GM12878 (cell line): ENCODE measurements around the gene ABCA3. TPM values are rescaled to one million over a fixed set of nuclear protein-coding genes. Genes with fewer than 3 reads are reported as not detected.

ENCODE experiments used
- ATAC-seq: fragments of 200-7000 bp; cut with Tn5 transposase; 3 replicates; pipeline ENCODE4 v1.9.1; 2020; ENCODE audit warnings: mild to moderate bottlenecking, moderate library complexity
- BruUV-seq: library from RNA; stranded (reverse); fragments of 400-500 nt; replicated peaks from 2 replicates; lab custom pipeline; 2021; lab: Mats Ljungman, UMichigan
- CTCF ChIA-PET: fragments of 300-600 bp; sonication (Branson Sonifier 250); formaldehyde crosslinking; extraction: SDS; loops from one replicate; lab custom pipeline; 2021; ENCODE audit warnings: inconsistent platforms; lab: Yijun Ruan, JAX
- POLR2A ChIA-PET: fragments of 350-600 bp; formaldehyde crosslinking; extraction: SDS; loops from one replicate; lab custom pipeline; 2021; ENCODE audit warnings: inconsistent platforms; lab: Charles Lee
- RAD21 ChIA-PET: fragments of 300-600 bp; sonication (Branson Sonifier 250); formaldehyde crosslinking; loops from one replicate; lab custom pipeline; 2023; ENCODE audit warnings: antibody characterized with exemption; ENCODE audit not compliant: unreplicated experiment; lab: Charles Lee
- SMC1A ChIA-PET: fragments of 300-600 bp; sonication (Branson Sonifier 250); formaldehyde crosslinking; loops from one replicate; lab custom pipeline; 2023; ENCODE audit not compliant: unreplicated experiment, uncharacterized antibody; lab: Charles Lee
- DNase-seq: peaks from one replicate; pipeline ENCODE4 v3.0.0-alpha.2; 2011; ENCODE audit warnings: low read depth, low spot score
- FAIRE-seq: peaks from 3 replicates; lab custom pipeline; 2011; peaks lifted over from hg19 to GRCh38; lab: Jason Lieb, UNC
- H2AFZ ChIP-seq: 2 replicates; pipeline ENCODE4 v1.6.0; 2011; ENCODE audit warnings: low read depth, low read length, control low read depth; ENCODE audit not compliant: control insufficient read depth
- H3K27ac ChIP-seq: 2 replicates; pipeline ENCODE4 v1.5.1; 2011; ENCODE audit warnings: control low read depth; ENCODE audit not compliant: control insufficient read depth, insufficient read depth
- H3K27me3 ChIP-seq, 2 experiments: replicated peaks in 1 of 2; 2 replicates each; pipeline versions ENCODE4 v1.6.0 to v1.6.1; 2011; ENCODE audit warnings: low read length in 1 of 2; ENCODE audit not compliant: control insufficient read depth in 2 of 2, insufficient read depth in 2 of 2
- H3K36me3 ChIP-seq, 2 experiments: 2 replicates each; pipeline ENCODE4 v1.5.1; 2011; ENCODE audit warnings: low read length in 1 of 2; ENCODE audit not compliant: control insufficient read depth in 2 of 2, insufficient read depth in 2 of 2
- H3K4me1 ChIP-seq: 2 replicates; pipeline ENCODE4 v1.6.1; 2011; ENCODE audit warnings: mild to moderate bottlenecking, low read length, moderate library complexity, mixed read lengths; ENCODE audit not compliant: control insufficient read depth, insufficient read depth
- H3K4me2 ChIP-seq: 2 replicates; pipeline ENCODE4 v1.6.0; 2011; ENCODE audit warnings: control low read depth; ENCODE audit not compliant: control insufficient read depth, insufficient read depth
- H3K4me3 ChIP-seq: fragments of 200-600 bp; sonication (generic); 2 replicates; pipeline ENCODE4 v1.5.1; 2016
- H3K79me2 ChIP-seq: 2 replicates; pipeline ENCODE4 v1.6.0; 2011; ENCODE audit warnings: low read length; ENCODE audit not compliant: control insufficient read depth, insufficient read depth
- H3K9ac ChIP-seq: 2 replicates; pipeline ENCODE4 v1.8.0; 2011; ENCODE audit warnings: low read length, control low read depth, mixed read lengths; ENCODE audit not compliant: control insufficient read depth, insufficient read depth
- H3K9me3 ChIP-seq: replicated peaks from 3 replicates; pipeline ENCODE4 v1.5.1; 2011; ENCODE audit warnings: mild to moderate bottlenecking, low read length; ENCODE audit not compliant: control insufficient read depth, insufficient read depth
- H4K20me1 ChIP-seq: 2 replicates; pipeline ENCODE4 v1.6.0; 2011; ENCODE audit not compliant: control insufficient read depth, insufficient read depth
- BHLHE40 ChIP-seq, 2 experiments: fragments of 450-650 bp in 1 of 2; IDR thresholded peaks; 2 replicates each; pipeline ENCODE4 v1.6.1; 2011 to 2017; ENCODE audit warnings: low read depth in 2 of 2, borderline replicate concordance in 1 of 2, improper control_type of control experiment in 1 of 2, low read length in 1 of 2, mild to moderate bottlenecking in 1 of 2
- EGR1 ChIP-seq, 2 experiments: IDR thresholded peaks; 1 replicate in 1 of 2; 2 replicates in 1 of 2; pipeline ENCODE4 v1.6.1; 2011 to 2012; ENCODE audit warnings: low read depth in 2 of 2, low read length in 2 of 2, borderline replicate concordance in 1 of 2, mild to moderate bottlenecking in 1 of 2, moderate library complexity in 1 of 2
- JUNB ChIP-seq: IDR thresholded peaks from 2 replicates; pipeline ENCODE4 v1.6.1; 2016; ENCODE audit warnings: antibody characterized with exemption, mild to moderate bottlenecking
- MEF2A ChIP-seq: IDR thresholded peaks from 2 replicates; pipeline ENCODE4 v1.6.1; 2011; ENCODE audit warnings: low read depth, mild to moderate bottlenecking, low read length, moderate library complexity; ENCODE audit not compliant: insufficient read depth
- PAX5 ChIP-seq: IDR thresholded peaks from 2 replicates; pipeline ENCODE4 v1.6.1; 2011; ENCODE audit warnings: low read depth, low read length, borderline replicate concordance
- RUNX3 ChIP-seq: IDR thresholded peaks from 2 replicates; pipeline ENCODE4 v1.6.1; 2012; ENCODE audit warnings: low read length, inconsistent platforms
- SRF ChIP-seq, 2 experiments: IDR thresholded peaks; 2 replicates each; pipeline ENCODE4 v1.6.1; 2011; ENCODE audit warnings: low read depth in 2 of 2, low read length in 2 of 2, mild to moderate bottlenecking in 1 of 2, moderate library complexity in 1 of 2
- TCF7 ChIP-seq: IDR thresholded peaks from 2 replicates; pipeline ENCODE4 v1.6.1; 2014; ENCODE audit warnings: antibody characterized with exemption, borderline replicate concordance
- YBX1 ChIP-seq: fragments of 450-650 bp; IDR thresholded peaks from 2 replicates; pipeline ENCODE4 v1.6.1; 2016; ENCODE audit warnings: antibody characterized with exemption
- WGBS: methylation state at CpG from one replicate; pipeline ENCODE4 v1.1.6; 2016; ENCODE audit warnings: low lambda C conversion rate; ENCODE audit not compliant: insufficient replicate concordance, insufficient coverage; ENCODE audit errors: missing lambda C conversion rate; 5-methylcytosine and 5-hydroxymethylcytosine counted together
- in situ Hi-C: fragments of 300-500 bp; cut with MboI; formaldehyde crosslinking; loops from 9 replicates; pipeline ENCODE4 v1.14.3; 2018; ENCODE audit warnings: mixed read lengths
- intact Hi-C: fragments of 100-400 bp; cut with micrococcal nuclease; formaldehyde crosslinking; loops from one replicate; pipeline ENCODE4 v1.14.2; 2022; ENCODE audit not compliant: unreplicated experiment
- polyA plus RNA-seq, 11 experiments: library from polyadenylated mRNA; depleted of rRNA in 4 of 11; unstranded in 6 of 11; stranded (reverse) in 5 of 11; fragments of >200 nt; fragmentation: Nextera tagmentation in 4 of 11; fragmentation: Illumina TruSeq in 1 of 11; extraction: Ambion mirVana in 4 of 11; extraction: Trizol in 1 of 11; gene quantifications; 1 replicate in 1 of 11; 2 replicates in 10 of 11; pipeline versions ENCODE4 v1.2.1 to v1.2.3, GENCODE V29; 2011 to 2016; ENCODE audit warnings: inconsistent platforms in 2 of 11, missing spikeins in 2 of 11, low read depth in 1 of 11
- total RNA-seq, 4 experiments: library from RNA; depleted of rRNA in 3 of 4; stranded (reverse); fragments of >200 nt in 3 of 4; fragmentation: Illumina TruSeq in 1 of 4; extraction: Trizol in 1 of 4; gene quantifications; 2 replicates each; pipeline versions ENCODE4 v1.2.1 to v1.2.3, GENCODE V29; 2013 to 2021
- TF ChIP-seq, protein P1 (sequence below): IDR thresholded peaks from 2 replicates; pipeline ENCODE4 v1.6.1; 2011; ENCODE audit warnings: borderline replicate concordance, low read depth, mild to moderate bottlenecking, moderate library complexity, low read length; ENCODE audit not compliant: insufficient read depth, poor library complexity, severe bottlenecking
- TF ChIP-seq, protein P2 (sequence below): fragments of 150-350 bp; IDR thresholded peaks from 2 replicates; pipeline ENCODE4 v1.6.1; 2016; ENCODE audit warnings: low read depth, low read length
- TF ChIP-seq, protein P3 (sequence below): IDR thresholded peaks from 2 replicates; pipeline ENCODE4 v1.6.1; 2012; ENCODE audit warnings: low read length, inconsistent platforms

Gene ABCA3
- total and polyA plus RNA-seq, 10 of the 15 experiments (the other 5 are each of a cell fraction or from before 2014, with no cell fraction given) = 0.71 to 17.6 (median 6.7) TPM

DNA sequence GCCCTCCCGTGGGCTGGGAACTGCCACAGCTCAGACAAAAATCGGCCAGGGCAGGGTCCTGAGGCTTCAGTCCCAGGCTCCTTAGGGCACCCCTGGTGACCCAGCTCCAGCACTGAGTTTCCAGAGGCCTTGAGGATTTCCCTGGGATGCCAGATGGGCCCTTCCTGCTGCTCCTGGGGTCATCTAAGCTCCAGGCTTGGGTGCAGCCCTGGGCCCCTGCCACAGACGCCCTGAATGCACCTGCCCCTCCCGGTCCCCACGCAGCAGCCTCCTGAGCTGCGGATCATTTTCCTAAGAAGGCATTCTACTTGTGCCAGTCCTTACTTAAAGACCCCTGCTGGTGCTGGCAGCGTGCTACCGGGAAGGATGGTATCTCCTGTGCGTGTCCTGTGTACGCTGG lies 66.6 kb downstream of the ABCA3 start:
- Histone ChIP-seq H3K36me3 (no peaks in the 10 kb centered on the region), H3K79me2 (peaks cover 3% of the 10 kb centered on the region), H3K4me2 (no peak overlapping the region), H3K27me3 (no peaks in the 10 kb centered on the region), H3K27ac (no peak overlapping the region), H3K4me1 (peaks cover 11% of the 10 kb centered on the region), H2AFZ (no peak overlapping the region), H3K4me3 (no peak overlapping the region), H4K20me1 (0 out of 2 replicates have a peak, but pooled peaks cover 3% of the 10 kb centered on the region), H3K9me3 (no peaks in the 10 kb centered on the region), H3K9ac (no peak overlapping the region)
- in situ Hi-C loops = no loop called here
- ChIA-PET SMC1A (interaction anchor here (1.0 kb wide), 1 partner anchor 10 kb away, joined by 3 read pairs; no protein-coding TSS in a partner anchor), CTCF (no interaction called here), POLR2A (no interaction called here), RAD21 (no interaction called here)
- intact Hi-C loops = no loop called here
- ATAC-seq (no peak), FAIRE-seq (no peak), DNase-seq (no peak)
- no peak for TF ChIP-seq YBX1
- TF ChIP-seq RUNX3 = no peak
- no peak for TF ChIP-seq MEF2A
- no peak for TF ChIP-seq SRF (IDR thresholded peaks at IDR 0.05; ENCODE audit: low read depth in 2 of 2, low read length in 2 of 2)
- BruUV-seq = no TSS peak
- 83% methylated on average over 10 of the region's 10 CpGs for WGBS

DNA sequence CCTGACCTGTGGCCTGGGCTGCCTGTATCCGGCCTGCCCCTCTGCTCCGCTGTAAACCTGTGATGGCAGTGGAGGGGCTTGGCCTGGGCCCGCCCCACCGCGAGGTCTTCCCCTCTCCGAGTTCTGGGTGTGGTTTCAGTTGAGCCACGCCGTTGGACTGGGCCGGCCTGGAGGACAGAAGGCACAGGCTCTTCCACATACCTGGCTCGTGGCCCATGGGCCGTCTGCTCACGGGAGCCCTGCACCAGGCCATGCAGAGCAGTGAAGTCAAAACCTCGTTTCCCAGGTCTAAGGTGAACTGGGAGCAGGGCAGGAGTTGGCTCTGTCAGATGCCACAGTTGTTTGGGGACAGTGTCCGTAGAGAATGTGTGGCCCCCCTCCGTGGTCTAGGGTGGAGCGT lies 67.0 kb downstream of the ABCA3 start:
- 0 out of 2 replicates have a peak, but pooled peaks cover 3% of the 10 kb centered on the region for H4K20me1 ChIP-seq
- no peak overlapping the region for H3K27ac ChIP-seq
- no peak overlapping the region for H3K4me3 ChIP-seq
- H3K79me2 ChIP-seq = peaks cover 5% of the 10 kb centered on the region
- H3K9ac ChIP-seq = no peak overlapping the region
- RAD21 ChIA-PET = no interaction called here
- SMC1A ChIA-PET = no interaction called here
- intact Hi-C loops = no loop called here
- H2AFZ ChIP-seq = no peak overlapping the region
- in situ Hi-C loops = no loop called here
- H3K36me3 ChIP-seq = no peaks in the 10 kb centered on the region
- H3K4me2 ChIP-seq = no peak overlapping the region
- DNase-seq (no peak), ATAC-seq (no peak), FAIRE-seq (no peak)
- H3K9me3 ChIP-seq = no peaks in the 10 kb centered on the region
- no TSS peak for BruUV-seq
- POLR2A ChIA-PET = no interaction called here
- no peaks in the 10 kb centered on the region for H3K27me3 ChIP-seq
- 88% methylated on average over 16 of the region's 16 CpGs for WGBS
- CTCF ChIA-PET = interaction anchor here (0.5 kb wide), 1 partner anchor 152 kb away, joined by 3 read pairs; no protein-coding TSS in a partner anchor
- H3K4me1 ChIP-seq = peaks cover 11% of the 10 kb centered on the region
- TF ChIP-seq EGR1 (IDR thresholded peaks at IDR 0.05; ENCODE audit: borderline replicate concordance in 1 of 2, low read depth in 2 of 2, low read length in 2 of 2) (no peak), JUNB (no peak), BHLHE40 (IDR thresholded peaks at IDR 0.05; ENCODE audit: borderline replicate concordance in 1 of 2, low read depth in 2 of 2, low read length in 1 of 2) (no peak), PAX5 (no peak), TCF7 (no peak)
- TF ChIP-seq, protein P1, sequence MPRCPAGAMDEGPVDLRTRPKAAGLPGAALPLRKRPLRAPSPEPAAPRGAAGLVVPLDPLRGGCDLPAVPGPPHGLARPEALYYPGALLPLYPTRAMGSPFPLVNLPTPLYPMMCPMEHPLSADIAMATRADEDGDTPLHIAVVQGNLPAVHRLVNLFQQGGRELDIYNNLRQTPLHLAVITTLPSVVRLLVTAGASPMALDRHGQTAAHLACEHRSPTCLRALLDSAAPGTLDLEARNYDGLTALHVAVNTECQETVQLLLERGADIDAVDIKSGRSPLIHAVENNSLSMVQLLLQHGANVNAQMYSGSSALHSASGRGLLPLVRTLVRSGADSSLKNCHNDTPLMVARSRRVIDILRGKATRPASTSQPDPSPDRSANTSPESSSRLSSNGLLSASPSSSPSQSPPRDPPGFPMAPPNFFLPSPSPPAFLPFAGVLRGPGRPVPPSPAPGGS = no peak
- TF ChIP-seq, protein P2, sequence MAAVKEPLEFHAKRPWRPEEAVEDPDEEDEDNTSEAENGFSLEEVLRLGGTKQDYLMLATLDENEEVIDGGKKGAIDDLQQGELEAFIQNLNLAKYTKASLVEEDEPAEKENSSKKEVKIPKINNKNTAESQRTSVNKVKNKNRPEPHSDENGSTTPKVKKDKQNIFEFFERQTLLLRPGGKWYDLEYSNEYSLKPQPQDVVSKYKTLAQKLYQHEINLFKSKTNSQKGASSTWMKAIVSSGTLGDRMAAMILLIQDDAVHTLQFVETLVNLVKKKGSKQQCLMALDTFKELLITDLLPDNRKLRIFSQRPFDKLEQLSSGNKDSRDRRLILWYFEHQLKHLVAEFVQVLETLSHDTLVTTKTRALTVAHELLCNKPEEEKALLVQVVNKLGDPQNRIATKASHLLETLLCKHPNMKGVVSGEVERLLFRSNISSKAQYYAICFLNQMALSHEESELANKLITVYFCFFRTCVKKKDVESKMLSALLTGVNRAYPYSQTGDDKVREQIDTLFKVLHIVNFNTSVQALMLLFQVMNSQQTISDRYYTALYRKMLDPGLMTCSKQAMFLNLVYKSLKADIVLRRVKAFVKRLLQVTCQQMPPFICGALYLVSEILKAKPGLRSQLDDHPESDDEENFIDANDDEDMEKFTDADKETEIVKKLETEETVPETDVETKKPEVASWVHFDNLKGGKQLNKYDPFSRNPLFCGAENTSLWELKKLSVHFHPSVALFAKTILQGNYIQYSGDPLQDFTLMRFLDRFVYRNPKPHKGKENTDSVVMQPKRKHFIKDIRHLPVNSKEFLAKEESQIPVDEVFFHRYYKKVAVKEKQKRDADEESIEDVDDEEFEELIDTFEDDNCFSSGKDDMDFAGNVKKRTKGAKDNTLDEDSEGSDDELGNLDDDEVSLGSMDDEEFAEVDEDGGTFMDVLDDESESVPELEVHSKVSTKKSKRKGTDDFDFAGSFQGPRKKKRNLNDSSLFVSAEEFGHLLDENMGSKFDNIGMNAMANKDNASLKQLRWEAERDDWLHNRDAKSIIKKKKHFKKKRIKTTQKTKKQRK = no peak
- TF ChIP-seq, protein P3, sequence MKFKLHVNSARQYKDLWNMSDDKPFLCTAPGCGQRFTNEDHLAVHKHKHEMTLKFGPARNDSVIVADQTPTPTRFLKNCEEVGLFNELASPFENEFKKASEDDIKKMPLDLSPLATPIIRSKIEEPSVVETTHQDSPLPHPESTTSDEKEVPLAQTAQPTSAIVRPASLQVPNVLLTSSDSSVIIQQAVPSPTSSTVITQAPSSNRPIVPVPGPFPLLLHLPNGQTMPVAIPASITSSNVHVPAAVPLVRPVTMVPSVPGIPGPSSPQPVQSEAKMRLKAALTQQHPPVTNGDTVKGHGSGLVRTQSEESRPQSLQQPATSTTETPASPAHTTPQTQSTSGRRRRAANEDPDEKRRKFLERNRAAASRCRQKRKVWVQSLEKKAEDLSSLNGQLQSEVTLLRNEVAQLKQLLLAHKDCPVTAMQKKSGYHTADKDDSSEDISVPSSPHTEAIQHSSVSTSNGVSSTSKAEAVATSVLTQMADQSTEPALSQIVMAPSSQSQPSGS = no peak
